Memory B cell (primary cell): ENCODE data around the gene TRIM60.
A peak's percentile ranks its signal among the peaks of the same experiment; 100 is the strongest.
"Not testable (repeated sequence)": the region's sequence is repeated elsewhere in the genome, so short reads cannot be mapped to it uniquely, and the experiment has no call there.

ENCODE experiments used
- ATAC-seq: fragments of 150-1000 bp; cut with Tn5 transposase; 2 replicates; pipeline ENCODE4 v1.10.0; 2021; ENCODE audit warnings: low read depth, mild to moderate bottlenecking, moderate library complexity
- DNase-seq, 2 donors: peaks; one replicate each; pipeline ENCODE4 v3.0.0; 2022; ENCODE audit warnings: low spot score in 2 of 2
- H3K27ac Mint-ChIP-seq: one replicate; pipeline ENCODE4 v1.8.0; 2022; ENCODE audit warnings: mild to moderate bottlenecking, moderate library complexity, mixed read lengths
- H3K27me3 Mint-ChIP-seq: one replicate; pipeline ENCODE4 v1.8.0; 2022; ENCODE audit warnings: mixed read lengths
- H3K36me3 Mint-ChIP-seq: one replicate; pipeline ENCODE4 v1.8.0; 2022; ENCODE audit warnings: mild to moderate bottlenecking, mixed read lengths
- H3K4me1 Mint-ChIP-seq: one replicate; pipeline ENCODE4 v1.8.0; 2022; ENCODE audit warnings: mixed read lengths
- H3K4me3 Mint-ChIP-seq: one replicate; pipeline ENCODE4 v1.8.0; 2022; ENCODE audit warnings: mild to moderate bottlenecking, moderate library complexity, mixed read lengths
- H3K9me3 Mint-ChIP-seq: one replicate; pipeline ENCODE4 v1.8.0; 2022; ENCODE audit warnings: mixed read lengths

TRIM60 gene

GRCh38 chr4:165077034-165077578, 45.3 kb downstream of the TRIM60 start:
- H3K4me3 Mint-ChIP-seq, result no peak overlapping the region
- no peaks in the 10 kb centered on the region for H3K27me3 Mint-ChIP-seq
- peaks cover 30% of the 10 kb centered on the region for H3K36me3 Mint-ChIP-seq
- H3K9me3 Mint-ChIP-seq, result no peaks in the 10 kb centered on the region
- DNase-seq (no peak), ATAC-seq (no peak)
- no peak overlapping the region for H3K27ac Mint-ChIP-seq
- H3K4me1 Mint-ChIP-seq, result no peaks in the 10 kb centered on the region

GRCh38 chr4:165079476-165079875, 47.7 kb downstream of the TRIM60 start:
- Mint-ChIP-seq H3K4me1 (no peaks in the 10 kb centered on the region), H3K4me3 (no peak overlapping the region), H3K27ac (no peak overlapping the region), H3K27me3 (no peaks in the 10 kb centered on the region), H3K36me3 (peaks cover 22% of the 10 kb centered on the region), H3K9me3 (no peaks in the 10 kb centered on the region)
- no peak for ATAC-seq
- no peak for DNase-seq

GRCh38 chr4:165084787-165085186, 53.0 kb downstream of the TRIM60 start:
- peaks cover 22% of the 10 kb centered on the region for H3K36me3 Mint-ChIP-seq
- not testable (repeated sequence) for H3K4me3 Mint-ChIP-seq

DNA sequence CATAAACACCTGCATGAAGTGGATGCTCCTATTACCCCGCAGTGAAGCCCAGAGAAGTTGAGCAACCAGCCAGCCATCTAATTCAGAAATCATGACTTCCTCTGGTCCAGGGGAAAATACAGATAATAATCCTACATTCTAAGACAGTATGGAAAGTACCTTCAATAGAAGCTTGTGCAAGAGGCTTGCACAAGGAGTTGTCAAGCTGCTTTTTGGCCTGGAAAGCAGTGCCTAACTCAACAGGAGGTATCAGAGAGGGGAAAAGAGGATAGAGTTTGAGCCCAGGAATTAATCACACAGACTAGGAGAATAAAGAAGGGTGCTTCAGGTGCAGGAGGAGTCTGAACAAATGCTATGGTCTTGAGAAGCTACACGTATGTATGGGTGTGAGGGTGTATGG, 54.1 kb downstream of the TRIM60 start:
- Mint-ChIP-seq H3K36me3 (peaks cover 22% of the 10 kb centered on the region), H3K27ac (no peak overlapping the region), H3K4me3 (no peak overlapping the region), H3K27me3 (no peaks in the 10 kb centered on the region), H3K4me1 (no peaks in the 10 kb centered on the region), H3K9me3 (no peaks in the 10 kb centered on the region)
- ATAC-seq (no peak), DNase-seq (no peak)

More at GRCh38 chr4:165084787-165085186, 53.0 kb downstream of the TRIM60 start:
- DNase-seq, H3K9me3 Mint-ChIP-seq, H3K4me1 Mint-ChIP-seq, H3K27me3 Mint-ChIP-seq, H3K27ac Mint-ChIP-seq, ATAC-seq: not testable (repeated sequence)

DNA sequence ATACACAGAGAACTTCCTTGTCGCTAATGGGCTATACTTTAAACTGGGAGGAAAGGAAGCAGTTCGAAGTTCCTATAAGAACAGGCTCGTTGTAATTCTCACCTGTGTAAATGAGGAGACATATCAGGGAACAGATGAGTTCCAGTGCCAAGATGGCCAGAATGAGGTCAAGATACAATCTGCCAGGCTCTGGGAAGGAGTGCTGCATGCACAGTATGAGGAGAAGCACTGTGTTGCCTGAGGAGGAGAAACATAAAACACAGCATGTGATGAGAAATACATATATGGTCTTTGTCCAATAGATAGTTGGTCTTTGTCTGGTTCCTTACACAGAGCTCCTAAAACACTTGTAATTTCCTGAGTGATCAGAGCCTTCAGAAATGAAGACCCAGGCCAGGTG, 56.6 kb downstream of the TRIM60 start:
- Mint-ChIP-seq H3K27ac (peak overlapping the region; percentile 35), H3K9me3 (no peaks in the 10 kb centered on the region), H3K4me1 (no peaks in the 10 kb centered on the region), H3K27me3 (no peaks in the 10 kb centered on the region), H3K36me3 (peaks cover 27% of the 10 kb centered on the region), H3K4me3 (no peak overlapping the region)
- DNase-seq (no peak), ATAC-seq (no peak)
